Endodermal cell (in vitro differentiated cells): Measurements from ENCODE around the gene PANX2. TPM values are rescaled to one million over a fixed set of nuclear protein-coding genes. Genes with fewer than 3 reads are reported as not detected.

Source experiments
- DNase-seq: peaks from one replicate; pipeline ENCODE4 v3.0.0-alpha.2; 2017
- H3K27ac ChIP-seq: 2 replicates; pipeline ENCODE4 v1.5.1; 2013; ENCODE audit warnings: mild to moderate bottlenecking, low read depth, low read length, moderate library complexity
- H3K27me3 ChIP-seq: 2 replicates; pipeline ENCODE4 v1.6.1; 2013; ENCODE audit warnings: mild to moderate bottlenecking, low read length, moderate library complexity; ENCODE audit not compliant: insufficient read depth, control insufficient read depth, poor library complexity, severe bottlenecking
- H3K36me3 ChIP-seq: 2 replicates; pipeline ENCODE4 v1.7.0; 2013; ENCODE audit warnings: mild to moderate bottlenecking, low read length, moderate library complexity; ENCODE audit not compliant: control insufficient read depth, insufficient read depth
- H3K4me1 ChIP-seq: one replicate; pipeline ENCODE4 v1.7.0; 2013; ENCODE audit warnings: low read length; ENCODE audit not compliant: control insufficient read depth, insufficient read depth
- H3K4me3 ChIP-seq: 2 replicates; pipeline ENCODE4 v1.5.1; 2013; ENCODE audit warnings: mild to moderate bottlenecking, low read length, moderate library complexity
- H3K9ac ChIP-seq: 2 replicates; pipeline ENCODE4 v1.6.1; 2013; ENCODE audit warnings: mild to moderate bottlenecking, low read length, moderate library complexity; ENCODE audit not compliant: poor library complexity, severe bottlenecking; ENCODE audit errors: extremely low read depth
- H3K9me3 ChIP-seq: 2 replicates; pipeline ENCODE4 v1.6.1; 2013; ENCODE audit warnings: mild to moderate bottlenecking, low read length, moderate library complexity; ENCODE audit not compliant: control insufficient read depth
- H3K27ac Mint-ChIP-seq: 2 replicates; pipeline ENCODE4 v1.8.0; 2020; ENCODE audit warnings: mixed read lengths
- H3K27me3 Mint-ChIP-seq: 2 replicates; pipeline ENCODE4 v1.8.0; 2021; ENCODE audit warnings: mild to moderate bottlenecking, mixed read lengths; ENCODE audit not compliant: insufficient read depth
- H3K36me3 Mint-ChIP-seq: 2 replicates; pipeline ENCODE4 v1.8.0; 2020; ENCODE audit warnings: low read depth, mixed read lengths
- H3K4me1 Mint-ChIP-seq: 2 replicates; pipeline ENCODE4 v1.8.0; 2020; ENCODE audit warnings: mixed read lengths
- H3K4me3 Mint-ChIP-seq: 2 replicates; pipeline ENCODE4 v1.8.0; 2020; ENCODE audit warnings: mild to moderate bottlenecking, moderate library complexity, mixed read lengths
- H3K9me3 Mint-ChIP-seq: 2 replicates; pipeline ENCODE4 v1.8.0; 2020; ENCODE audit warnings: mild to moderate bottlenecking, mixed read lengths
- CTCF ChIP-seq: fragments of 200-600 bp; sonication (generic); conservative IDR thresholded peaks from 2 replicates; pipeline ENCODE4 v1.5.0; 2021; ENCODE audit warnings: antibody characterized with exemption, mild to moderate bottlenecking
- WGBS, 2 experiments: methylation state at CpG; one replicate each; pipeline versions ENCODE4 v1.1.5 to v1.1.7; 2013; ENCODE audit warnings: missing lambda C conversion rate in 2 of 2, mixed read lengths in 1 of 2; ENCODE audit not compliant: insufficient coverage in 1 of 2, insufficient read length in 1 of 2; 5-methylcytosine and 5-hydroxymethylcytosine counted together
- total RNA-seq, 2 donors: library from RNA; stranded (reverse); fragmentation: NEBNext Ultra II Directional in 1 of 2; extraction: Animal tissue kit (Norgen Biotek cat#: 25700) in 1 of 2; gene quantifications; 2 replicates in 1 of 2; 3 replicates in 1 of 2; pipeline ENCODE4 v1.2.1, GENCODE V29; 2021

The PANX2 gene
- total RNA-seq, 2 donors from 2014 or later = 8.8 to 11.2 TPM

- Histone ChIP-seq H3K4me3 (no peak overlapping the region), H3K9me3 (peaks cover 3% of the 10 kb centered on the region), H3K9ac (no peak overlapping the region), H3K27ac (no peak overlapping the region), H3K4me1 (no peaks in the 10 kb centered on the region), H3K36me3 (peaks cover 64% of the 10 kb centered on the region), H3K27me3 (no peaks in the 10 kb centered on the region)
- TF ChIP-seq CTCF = no peak
- 92 to 93% methylated on average over 15 to 21 of the region's 21 CpGs for WGBS, 2 experiments
- Mint-ChIP-seq H3K27ac (no peak overlapping the region), H3K9me3 (no peaks in the 10 kb centered on the region), H3K4me3 (no peak overlapping the region), H3K4me1 (no peaks in the 10 kb centered on the region), H3K27me3 (no peaks in the 10 kb centered on the region), H3K36me3 (peaks cover 74% of the 10 kb centered on the region)
- DNase-seq = peak; percentile 48
Measured at GRCh38 chr22:50217543-50218152, 47.1 kb downstream of the PANX2 start.

- H3K4me1 Mint-ChIP-seq = no peaks in the 10 kb centered on the region
- Histone ChIP-seq H3K4me1 (no peaks in the 10 kb centered on the region), H3K27ac (no peak overlapping the region), H3K9me3 (no peaks in the 10 kb centered on the region), H3K27me3 (no peaks in the 10 kb centered on the region), H3K36me3 (peaks cover 62% of the 10 kb centered on the region), H3K4me3 (no peak overlapping the region), H3K9ac (no peak overlapping the region)
- H3K9me3 Mint-ChIP-seq = no peaks in the 10 kb centered on the region
- no peak overlapping the region for H3K27ac Mint-ChIP-seq
- peaks cover 73% of the 10 kb centered on the region for H3K36me3 Mint-ChIP-seq
- H3K27me3 Mint-ChIP-seq = no peaks in the 10 kb centered on the region
- WGBS, 2 experiments = 91 to 95% methylated on average over 31 to 43 of the region's 43 CpGs
- no peak for TF ChIP-seq CTCF
- H3K4me3 Mint-ChIP-seq = no peak overlapping the region
- peak; percentile 59 for DNase-seq
Measured at GRCh38 chr22:50218153-50218995, 47.8 kb downstream of the PANX2 start.

GRCh38 chr22:50218996-50219727 is 48.6 kb downstream of the PANX2 start:
- Histone ChIP-seq H3K27ac (no peak overlapping the region), H3K4me3 (no peak overlapping the region), H3K9me3 (no peaks in the 10 kb centered on the region), H3K36me3 (peaks cover 55% of the 10 kb centered on the region), H3K9ac (no peak overlapping the region), H3K4me1 (no peaks in the 10 kb centered on the region), H3K27me3 (no peaks in the 10 kb centered on the region)
- DNase-seq = peak; percentile 86
- no peak for TF ChIP-seq CTCF
- 90 to 91% methylated on average over 30 to 42 of the region's 42 CpGs for WGBS, 2 experiments
- no peaks in the 10 kb centered on the region for H3K9me3 Mint-ChIP-seq
- no peak overlapping the region for H3K4me3 Mint-ChIP-seq
- H3K36me3 Mint-ChIP-seq = peaks cover 67% of the 10 kb centered on the region
- H3K27ac Mint-ChIP-seq = no peak overlapping the region
- H3K4me1 Mint-ChIP-seq = no peaks in the 10 kb centered on the region
- no peaks in the 10 kb centered on the region for H3K27me3 Mint-ChIP-seq
